A549 (cell line): Measurements from ENCODE around the gene SYNDIG1L.

Experiments
- CEBPB ChIP-seq, 2 experiments: fragments of >200 bp in 1 of 2; sonication (Bioruptor Twin) in 1 of 2; formaldehyde crosslinking in 1 of 2; IDR thresholded peaks; 2 replicates each; pipeline ENCODE4 v1.6.1; 2012 to 2016
- NFE2L2 ChIP-seq: fragments of 150-350 bp; conservative IDR thresholded peaks from 2 replicates; pipeline ENCODE4 v1.6.1; 2014; ENCODE audit warnings: low read length
- POLR2A ChIP-seq: IDR thresholded peaks from 2 replicates; pipeline ENCODE4 v1.6.1; 2012; ENCODE audit warnings: mild to moderate bottlenecking, low read length
- TF ChIP-seq, protein P1 (sequence below): fragments of >200 bp; sonication (Bioruptor Twin); formaldehyde crosslinking; IDR thresholded peaks from 3 replicates; pipeline ENCODE4 v1.5.1; 2016

DNA sequence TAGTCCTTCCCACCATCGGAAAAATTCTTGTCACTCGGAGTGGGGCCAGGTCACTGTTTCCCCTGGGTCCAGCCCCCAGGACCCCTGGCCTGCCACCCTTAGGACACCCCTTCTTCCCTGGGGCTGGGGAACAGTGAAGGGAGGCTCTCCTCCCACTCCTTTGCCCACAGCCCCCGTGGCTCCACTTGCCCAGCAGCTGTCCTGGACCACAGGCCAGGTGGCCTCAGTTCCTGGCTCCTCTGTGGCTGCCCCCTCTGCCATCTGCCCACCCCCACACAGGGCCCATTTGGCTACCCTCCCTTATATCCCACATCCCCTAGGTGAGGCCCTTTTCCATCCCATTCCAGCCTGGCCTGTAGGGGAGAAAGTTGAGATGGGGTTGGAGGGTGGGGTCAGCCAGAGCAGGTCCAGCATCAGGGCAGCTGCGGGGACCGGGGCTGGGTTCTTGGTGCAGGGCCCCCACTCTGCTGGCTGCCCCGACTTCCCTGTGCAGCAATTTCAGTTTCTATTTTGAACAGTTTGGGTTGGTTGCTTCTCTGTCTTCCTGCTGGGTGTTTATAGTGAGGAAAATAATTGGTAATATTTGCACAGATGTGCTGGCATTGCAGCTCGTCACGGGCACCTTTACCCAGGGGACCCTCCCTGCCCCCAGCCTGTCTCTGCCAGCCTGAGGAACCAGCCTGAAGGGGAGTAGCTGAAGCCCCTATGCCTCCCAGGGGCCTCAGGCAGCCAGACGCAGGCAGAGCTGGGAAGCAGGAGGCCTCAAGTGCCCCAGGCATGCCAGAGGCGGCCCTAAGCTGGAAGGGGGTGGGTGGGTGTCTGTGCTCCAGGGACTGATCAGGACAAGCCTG, 23.4 kb downstream of the SYNDIG1L start:
- TF ChIP-seq, protein P1, sequence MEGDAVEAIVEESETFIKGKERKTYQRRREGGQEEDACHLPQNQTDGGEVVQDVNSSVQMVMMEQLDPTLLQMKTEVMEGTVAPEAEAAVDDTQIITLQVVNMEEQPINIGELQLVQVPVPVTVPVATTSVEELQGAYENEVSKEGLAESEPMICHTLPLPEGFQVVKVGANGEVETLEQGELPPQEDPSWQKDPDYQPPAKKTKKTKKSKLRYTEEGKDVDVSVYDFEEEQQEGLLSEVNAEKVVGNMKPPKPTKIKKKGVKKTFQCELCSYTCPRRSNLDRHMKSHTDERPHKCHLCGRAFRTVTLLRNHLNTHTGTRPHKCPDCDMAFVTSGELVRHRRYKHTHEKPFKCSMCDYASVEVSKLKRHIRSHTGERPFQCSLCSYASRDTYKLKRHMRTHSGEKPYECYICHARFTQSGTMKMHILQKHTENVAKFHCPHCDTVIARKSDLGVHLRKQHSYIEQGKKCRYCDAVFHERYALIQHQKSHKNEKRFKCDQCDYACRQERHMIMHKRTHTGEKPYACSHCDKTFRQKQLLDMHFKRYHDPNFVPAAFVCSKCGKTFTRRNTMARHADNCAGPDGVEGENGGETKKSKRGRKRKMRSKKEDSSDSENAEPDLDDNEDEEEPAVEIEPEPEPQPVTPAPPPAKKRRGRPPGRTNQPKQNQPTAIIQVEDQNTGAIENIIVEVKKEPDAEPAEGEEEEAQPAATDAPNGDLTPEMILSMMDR = no peak
- TF ChIP-seq POLR2A (no peak), NFE2L2 (no peak), CEBPB (IDR thresholded peaks at IDR 0.05) (no peak)
